Astrocyte of the spinal cord (primary cell): Measurements from ENCODE around the gene ABCE1.

Source experiments
- DNase-seq: peaks from one replicate; pipeline ENCODE4 v3.0.0; 2011; ENCODE audit warnings: low read depth, low spot score
- H3K4me3 ChIP-seq: 2 replicates; pipeline ENCODE4 v1.5.1; 2011; ENCODE audit warnings: low read depth, mild to moderate bottlenecking, low read length, moderate library complexity
- CTCF ChIP-seq: IDR thresholded peaks from 2 replicates; pipeline ENCODE4 v1.5.1; 2012; ENCODE audit warnings: low read depth, mild to moderate bottlenecking, low read length, inconsistent platforms
- in situ Hi-C: cut with HindIII; loops from 2 replicates; pipeline ENCODE4 v1.10.0; 2017; ENCODE audit warnings: low sequenced_read_pairs

Gene ABCE1

GRCh38 chr4:145081756-145082155, 16.4 kb upstream of the ABCE1 start:
- no peak for DNase-seq
- no peak overlapping the region for H3K4me3 ChIP-seq
- in situ Hi-C loops, result no loop called here
- no peak for TF ChIP-seq CTCF

GRCh38 chr4:145083891-145084605, 14.1 kb upstream of the ABCE1 start:
- in situ Hi-C loops, result no loop called here
- no peak overlapping the region for H3K4me3 ChIP-seq
- TF ChIP-seq CTCF, result no peak
- DNase-seq, result peak; percentile 64

- TF ChIP-seq CTCF, result no peak
- in situ Hi-C loops, result no loop called here
- DNase-seq, result no peak
- no peak overlapping the region for H3K4me3 ChIP-seq
Measured at GRCh38 chr4:145090380-145090779, 7.7 kb upstream of the ABCE1 start.

- DNase-seq, result no peak
- in situ Hi-C loops, result no loop called here
- no peak for TF ChIP-seq CTCF
- H3K4me3 ChIP-seq, result no peak overlapping the region
Measured at GRCh38 chr4:145093638-145094037, 4.5 kb upstream of the ABCE1 start.

GRCh38 chr4:145097331-145097820, 735 bp upstream of the ABCE1 start:
- in situ Hi-C loops, result no loop called here
- no peak for TF ChIP-seq CTCF
- H3K4me3 ChIP-seq, result peak overlapping the region; percentile 76
- no peak for DNase-seq

- peak overlapping the region; percentile 76 for H3K4me3 ChIP-seq
- no peak for TF ChIP-seq CTCF
- in situ Hi-C loops, result no loop called here
- DNase-seq, result peak; percentile 64
Measured at GRCh38 chr4:145098675-145099037, 545 bp downstream of the ABCE1 start.
